Neural crest cell (in vitro differentiated cells): ENCODE data around the gene ZPBP. TPM values are rescaled to one million over a fixed set of nuclear protein-coding genes. Genes with fewer than 3 reads are reported as not detected.

ENCODE experiments used
- DNase-seq: peaks from one replicate; pipeline ENCODE4 v3.0.0; 2021; ENCODE audit warnings: low read depth, mixed read lengths, low spot score
- H3K27ac Mint-ChIP-seq: one replicate; pipeline ENCODE4 v1.8.0; 2021; ENCODE audit warnings: mild to moderate bottlenecking, mixed read lengths; ENCODE audit not compliant: unreplicated experiment
- H3K27me3 Mint-ChIP-seq: 2 replicates; pipeline ENCODE4 v1.8.0; 2021; ENCODE audit warnings: low read depth, mild to moderate bottlenecking, mixed read lengths
- H3K36me3 Mint-ChIP-seq: 2 replicates; pipeline ENCODE4 v1.8.0; 2021; ENCODE audit warnings: low read depth, mild to moderate bottlenecking, mixed read lengths
- H3K4me1 Mint-ChIP-seq: 2 replicates; pipeline ENCODE4 v1.8.0; 2021; ENCODE audit warnings: mixed read lengths
- H3K4me3 Mint-ChIP-seq: one replicate; pipeline ENCODE4 v1.8.0; 2021; ENCODE audit warnings: mild to moderate bottlenecking, mixed read lengths
- H3K9me3 Mint-ChIP-seq: 2 replicates; pipeline ENCODE4 v1.8.0; 2021; ENCODE audit warnings: mixed read lengths
- CTCF ChIP-seq: fragments of 200-600 bp; sonication (generic); conservative IDR thresholded peaks from 2 replicates; pipeline ENCODE4 v1.5.0; 2021; ENCODE audit warnings: antibody characterized with exemption, mild to moderate bottlenecking
- total RNA-seq: library from RNA; stranded (reverse); gene quantifications from 2 replicates; pipeline ENCODE4 v1.2.1, GENCODE V29; 2021

Gene ZPBP
- total RNA-seq, 1 donor from 2014 or later, result not detected

- no peak overlapping the region for H3K27ac Mint-ChIP-seq
- no peak for DNase-seq
- H3K4me1 Mint-ChIP-seq, result peaks cover 14% of the 10 kb centered on the region
- no peak for TF ChIP-seq CTCF
- no peaks in the 10 kb centered on the region for H3K27me3 Mint-ChIP-seq
- peaks cover 19% of the 10 kb centered on the region for H3K9me3 Mint-ChIP-seq
- H3K4me3 Mint-ChIP-seq, result no peak overlapping the region
- peaks cover 5% of the 10 kb centered on the region for H3K36me3 Mint-ChIP-seq
Observed at GRCh38 chr7:50069613-50070012, 23.4 kb downstream of the ZPBP start.

GRCh38 chr7:50068850-50069551, 24.0 kb downstream of the ZPBP start:
- peaks cover 5% of the 10 kb centered on the region for H3K36me3 Mint-ChIP-seq
- no peak overlapping the region for H3K4me3 Mint-ChIP-seq
- no peak for DNase-seq
- no peak for TF ChIP-seq CTCF
- H3K27ac Mint-ChIP-seq, result no peak overlapping the region
- H3K27me3 Mint-ChIP-seq, result no peaks in the 10 kb centered on the region
- peaks cover 14% of the 10 kb centered on the region for H3K4me1 Mint-ChIP-seq
- H3K9me3 Mint-ChIP-seq, result peaks cover 14% of the 10 kb centered on the region

GRCh38 chr7:50068026-50068425, 25.0 kb downstream of the ZPBP start:
- DNase-seq, result no peak
- peaks cover 10% of the 10 kb centered on the region for H3K9me3 Mint-ChIP-seq
- no peaks in the 10 kb centered on the region for H3K27me3 Mint-ChIP-seq
- H3K4me3 Mint-ChIP-seq, result no peak overlapping the region
- peak; percentile 55 for TF ChIP-seq CTCF
- peaks cover 14% of the 10 kb centered on the region for H3K4me1 Mint-ChIP-seq
- H3K36me3 Mint-ChIP-seq, result peaks cover 5% of the 10 kb centered on the region
- H3K27ac Mint-ChIP-seq, result no peak overlapping the region

- Mint-ChIP-seq H3K9me3 (peaks cover 9% of the 10 kb centered on the region), H3K27me3 (no peaks in the 10 kb centered on the region), H3K4me3 (no peak overlapping the region), H3K27ac (no peak overlapping the region), H3K36me3 (no peaks in the 10 kb centered on the region), H3K4me1 (no peaks in the 10 kb centered on the region)
- DNase-seq, result no peak
- no peak for TF ChIP-seq CTCF
Observed at GRCh38 chr7:50062951-50063350, 30.1 kb downstream of the ZPBP start.

GRCh38 chr7:50056131-50056530, 36.9 kb downstream of the ZPBP start:
- Mint-ChIP-seq H3K27ac (no peak overlapping the region), H3K4me1 (no peaks in the 10 kb centered on the region), H3K36me3 (no peaks in the 10 kb centered on the region), H3K9me3 (peaks cover 7% of the 10 kb centered on the region), H3K27me3 (no peaks in the 10 kb centered on the region), H3K4me3 (no peak overlapping the region)
- no peak for TF ChIP-seq CTCF
- no peak for DNase-seq
